ENCODE data around the gene LRG1.

- TF ChIP-seq CTCF (IDR thresholded peaks at IDR 0.05; ENCODE audit: insufficient read depth, low read length) = no peak
- no peak for TF ChIP-seq POLR2AphosphoS5 (IDR thresholded peaks at IDR 0.05; ENCODE audit: low read depth)
Observed at GRCh38 chr19:4493929-4494690, 45.7 kb downstream of the LRG1 start.
